ENCODE data around the gene NANOGP8. TPM values are rescaled to one million over a fixed set of nuclear protein-coding genes. Genes with fewer than 3 reads are reported as not detected.

The NANOGP8 gene
- total RNA-seq, 1 donor, result under 0.01 TPM

- H3K4me3 ChIP-seq (ENCODE audit: insufficient read depth, low read length), result no peak overlapping the region
- no peak for TF ChIP-seq CTCF (IDR thresholded peaks at IDR 0.05; ENCODE audit: extremely low read depth, low read depth, low read length)
- H3K79me2 ChIP-seq (ENCODE audit: insufficient read depth, low read length), result no peaks in the 10 kb centered on the region
- H3K4me2 ChIP-seq (ENCODE audit: insufficient read depth, low read length), result no peak overlapping the region
- no peaks in the 10 kb centered on the region for H3K27me3 ChIP-seq (ENCODE audit: insufficient read depth, low read length)
- H2AFZ ChIP-seq (ENCODE audit: low read length), result no peak overlapping the region
- H3K9me3 ChIP-seq (ENCODE audit: low read depth, low read length), result no peaks in the 10 kb centered on the region
- no peaks in the 10 kb centered on the region for H3K36me3 ChIP-seq (ENCODE audit: insufficient read depth, low read length)
- no peaks in the 10 kb centered on the region for H3K4me1 ChIP-seq (ENCODE audit: insufficient read depth, low read length)
- H4K20me1 ChIP-seq (ENCODE audit: insufficient read depth, low read length), result no peaks in the 10 kb centered on the region
- H3K27ac ChIP-seq (ENCODE audit: low read depth, low read length), result no peak overlapping the region
- DNase-seq (ENCODE audit: insufficient read length, low spot score, missing footprints), result no peak
These were observed 37.6 kb downstream of the NANOGP8 start for GRCh38 chr15:35047528-35047927.

GRCh38 chr15:35043373-35044095 is 41.6 kb downstream of the NANOGP8 start:
- no peaks in the 10 kb centered on the region for H3K4me1 ChIP-seq (ENCODE audit: insufficient read depth, low read length)
- no peak overlapping the region for H3K27ac ChIP-seq (ENCODE audit: low read depth, low read length)
- no peaks in the 10 kb centered on the region for H3K27me3 ChIP-seq (ENCODE audit: insufficient read depth, low read length)
- no peak for TF ChIP-seq CTCF (IDR thresholded peaks at IDR 0.05; ENCODE audit: extremely low read depth, low read depth, low read length)
- H3K4me2 ChIP-seq (ENCODE audit: insufficient read depth, low read length), result no peak overlapping the region
- H2AFZ ChIP-seq (ENCODE audit: low read length), result no peak overlapping the region
- no peaks in the 10 kb centered on the region for H3K79me2 ChIP-seq (ENCODE audit: insufficient read depth, low read length)
- no peaks in the 10 kb centered on the region for H3K9me3 ChIP-seq (ENCODE audit: low read depth, low read length)
- no peak overlapping the region for H3K4me3 ChIP-seq (ENCODE audit: insufficient read depth, low read length)
- H3K36me3 ChIP-seq (ENCODE audit: insufficient read depth, low read length), result no peaks in the 10 kb centered on the region
- no peaks in the 10 kb centered on the region for H4K20me1 ChIP-seq (ENCODE audit: insufficient read depth, low read length)
- DNase-seq (ENCODE audit: insufficient read length, low spot score, missing footprints), result no peak

- H3K79me2 ChIP-seq (ENCODE audit: insufficient read depth, low read length), result no peaks in the 10 kb centered on the region
- H3K4me1 ChIP-seq (ENCODE audit: insufficient read depth, low read length), result no peaks in the 10 kb centered on the region
- H3K27ac ChIP-seq (ENCODE audit: low read depth, low read length), result no peak overlapping the region
- H3K27me3 ChIP-seq (ENCODE audit: insufficient read depth, low read length), result no peaks in the 10 kb centered on the region
- H3K36me3 ChIP-seq (ENCODE audit: insufficient read depth, low read length), result no peaks in the 10 kb centered on the region
- no peak for TF ChIP-seq CTCF (IDR thresholded peaks at IDR 0.05; ENCODE audit: extremely low read depth, low read depth, low read length)
- H3K4me3 ChIP-seq (ENCODE audit: insufficient read depth, low read length), result no peak overlapping the region
- H2AFZ ChIP-seq (ENCODE audit: low read length), result no peak overlapping the region
- no peak overlapping the region for H3K4me2 ChIP-seq (ENCODE audit: insufficient read depth, low read length)
- no peak for DNase-seq (ENCODE audit: insufficient read length, low spot score, missing footprints)
- H4K20me1 ChIP-seq (ENCODE audit: insufficient read depth, low read length), result no peaks in the 10 kb centered on the region
- no peaks in the 10 kb centered on the region for H3K9me3 ChIP-seq (ENCODE audit: low read depth, low read length)
These were observed 44.5 kb downstream of the NANOGP8 start for GRCh38 chr15:35040339-35041255.
